HG03432 (cell line): ENCODE measurements around the gene TMPRSS3.

ENCODE experiments used
- ATAC-seq: cut with Tn5 transposase; IDR thresholded peaks from one replicate; pipeline ENCODE4 v1.9.1; 2021; ENCODE audit warnings: mild to moderate bottlenecking, moderate library complexity; ENCODE audit not compliant: unreplicated experiment

Gene TMPRSS3

GRCh38 chr21:42390193-42390592 is 5.7 kb downstream of the TMPRSS3 start:
- ATAC-seq, result no peak

- ATAC-seq, result no peak
Observed at GRCh38 chr21:42389449-42389835, 6.4 kb downstream of the TMPRSS3 start.

- ATAC-seq, result no peak
Observed at GRCh38 chr21:42388740-42389448, 7.0 kb downstream of the TMPRSS3 start.

- no peak for ATAC-seq
Observed at GRCh38 chr21:42387843-42388340, 8.0 kb downstream of the TMPRSS3 start.

- no peak for ATAC-seq
Observed at GRCh38 chr21:42387164-42387563, 8.7 kb downstream of the TMPRSS3 start.

- no peak for ATAC-seq
Observed at GRCh38 chr21:42386034-42386591, 9.7 kb downstream of the TMPRSS3 start.

GRCh38 chr21:42385619-42386018 is 10.2 kb downstream of the TMPRSS3 start:
- ATAC-seq, result no peak

- no peak for ATAC-seq
Observed at GRCh38 chr21:42384989-42385388, 10.9 kb downstream of the TMPRSS3 start.

GRCh38 chr21:42384156-42384945 is 11.5 kb downstream of the TMPRSS3 start:
- no peak for ATAC-seq

GRCh38 chr21:42383331-42383730 is 12.5 kb downstream of the TMPRSS3 start:
- ATAC-seq, result no peak

- ATAC-seq, result no peak
Observed at GRCh38 chr21:42382915-42383314, 12.9 kb downstream of the TMPRSS3 start.

GRCh38 chr21:42381347-42381984 is 14.4 kb downstream of the TMPRSS3 start:
- ATAC-seq, result no peak

GRCh38 chr21:42379426-42380215 is 16.2 kb downstream of the TMPRSS3 start:
- no peak for ATAC-seq

- ATAC-seq, result no peak
Observed at GRCh38 chr21:42378418-42378817, 17.4 kb downstream of the TMPRSS3 start.

GRCh38 chr21:42377951-42378340 is 17.9 kb downstream of the TMPRSS3 start:
- ATAC-seq, result no peak

- ATAC-seq, result no peak
Observed at GRCh38 chr21:42377211-42377950, 18.5 kb downstream of the TMPRSS3 start.

GRCh38 chr21:42376338-42376982 is 19.4 kb downstream of the TMPRSS3 start:
- no peak for ATAC-seq

GRCh38 chr21:42375966-42376337 is 19.9 kb downstream of the TMPRSS3 start:
- no peak for ATAC-seq

- ATAC-seq, result no peak
Observed at GRCh38 chr21:42375506-42375905, 20.3 kb downstream of the TMPRSS3 start.
